ENCODE measurements around the gene KIF7.

DNA sequence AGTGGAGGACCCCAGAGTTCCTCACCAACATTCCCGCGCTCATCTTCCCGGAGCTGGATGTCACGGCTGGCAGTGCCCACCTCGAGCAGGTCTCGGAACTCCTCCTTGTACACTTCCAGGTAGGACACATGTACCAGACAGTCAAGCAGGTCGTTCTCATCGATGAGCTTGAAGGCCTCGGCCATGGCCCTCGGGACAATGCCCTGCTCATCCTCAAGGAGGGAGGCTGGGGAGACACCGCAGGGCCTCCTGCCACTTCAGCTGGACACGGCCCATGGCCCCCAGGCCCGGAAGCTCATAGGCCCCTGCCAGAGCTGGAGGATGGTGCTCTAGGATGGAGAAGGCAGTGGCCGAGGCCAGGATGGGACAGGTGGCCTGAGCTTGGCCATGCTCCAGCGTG lies 5.6 kb downstream of the KIF7 start:
- TF ChIP-seq RFX5 (IDR thresholded peaks at IDR 0.05; ENCODE audit: low read length) (no peak), YY1 (IDR thresholded peaks at IDR 0.05; ENCODE audit: low read depth) (no peak)

All from SK-N-SH (cell line).